GM12878 (cell line): ENCODE results near the gene TACC2. TPM values are rescaled to one million over a fixed set of nuclear protein-coding genes. Genes with fewer than 3 reads are reported as not detected.

Experiments used
- ATAC-seq: fragments of 200-7000 bp; cut with Tn5 transposase; 3 replicates; pipeline ENCODE4 v1.9.1; 2020; ENCODE audit warnings: mild to moderate bottlenecking, moderate library complexity
- BruUV-seq: library from RNA; stranded (reverse); fragments of 400-500 nt; replicated peaks from 2 replicates; lab custom pipeline; 2021; lab: Mats Ljungman, UMichigan
- CTCF ChIA-PET: fragments of 300-600 bp; sonication (Branson Sonifier 250); formaldehyde crosslinking; extraction: SDS; loops from one replicate; lab custom pipeline; 2021; ENCODE audit warnings: inconsistent platforms; lab: Yijun Ruan, JAX
- POLR2A ChIA-PET: fragments of 350-600 bp; formaldehyde crosslinking; extraction: SDS; loops from one replicate; lab custom pipeline; 2021; ENCODE audit warnings: inconsistent platforms; lab: Charles Lee
- RAD21 ChIA-PET: fragments of 300-600 bp; sonication (Branson Sonifier 250); formaldehyde crosslinking; loops from one replicate; lab custom pipeline; 2023; ENCODE audit warnings: antibody characterized with exemption; ENCODE audit not compliant: unreplicated experiment; lab: Charles Lee
- SMC1A ChIA-PET: fragments of 300-600 bp; sonication (Branson Sonifier 250); formaldehyde crosslinking; loops from one replicate; lab custom pipeline; 2023; ENCODE audit not compliant: unreplicated experiment, uncharacterized antibody; lab: Charles Lee
- DNase-seq: peaks from one replicate; pipeline ENCODE4 v3.0.0-alpha.2; 2011; ENCODE audit warnings: low read depth, low spot score
- FAIRE-seq: peaks from 3 replicates; lab custom pipeline; 2011; peaks lifted over from hg19 to GRCh38; lab: Jason Lieb, UNC
- H2AFZ ChIP-seq: 2 replicates; pipeline ENCODE4 v1.6.0; 2011; ENCODE audit warnings: low read depth, low read length, control low read depth; ENCODE audit not compliant: control insufficient read depth
- H3K27ac ChIP-seq: 2 replicates; pipeline ENCODE4 v1.5.1; 2011; ENCODE audit warnings: control low read depth; ENCODE audit not compliant: control insufficient read depth, insufficient read depth
- H3K27me3 ChIP-seq, 2 experiments: replicated peaks in 1 of 2; 2 replicates each; pipeline versions ENCODE4 v1.6.0 to v1.6.1; 2011; ENCODE audit warnings: low read length in 1 of 2; ENCODE audit not compliant: control insufficient read depth in 2 of 2, insufficient read depth in 2 of 2
- H3K36me3 ChIP-seq, 2 experiments: 2 replicates each; pipeline ENCODE4 v1.5.1; 2011; ENCODE audit warnings: low read length in 1 of 2; ENCODE audit not compliant: control insufficient read depth in 2 of 2, insufficient read depth in 2 of 2
- H3K4me1 ChIP-seq: 2 replicates; pipeline ENCODE4 v1.6.1; 2011; ENCODE audit warnings: mild to moderate bottlenecking, low read length, moderate library complexity, mixed read lengths; ENCODE audit not compliant: control insufficient read depth, insufficient read depth
- H3K4me2 ChIP-seq: 2 replicates; pipeline ENCODE4 v1.6.0; 2011; ENCODE audit warnings: control low read depth; ENCODE audit not compliant: control insufficient read depth, insufficient read depth
- H3K4me3 ChIP-seq: fragments of 200-600 bp; sonication (generic); 2 replicates; pipeline ENCODE4 v1.5.1; 2016
- H3K79me2 ChIP-seq: 2 replicates; pipeline ENCODE4 v1.6.0; 2011; ENCODE audit warnings: low read length; ENCODE audit not compliant: control insufficient read depth, insufficient read depth
- H3K9ac ChIP-seq: 2 replicates; pipeline ENCODE4 v1.8.0; 2011; ENCODE audit warnings: low read length, control low read depth, mixed read lengths; ENCODE audit not compliant: control insufficient read depth, insufficient read depth
- H3K9me3 ChIP-seq: replicated peaks from 3 replicates; pipeline ENCODE4 v1.5.1; 2011; ENCODE audit warnings: mild to moderate bottlenecking, low read length; ENCODE audit not compliant: control insufficient read depth, insufficient read depth
- H4K20me1 ChIP-seq: 2 replicates; pipeline ENCODE4 v1.6.0; 2011; ENCODE audit not compliant: control insufficient read depth, insufficient read depth
- BRCA1 ChIP-seq: IDR thresholded peaks from 2 replicates; pipeline ENCODE4 v1.6.1; 2011; ENCODE audit warnings: low read depth, low read length, improper control_type of control experiment
- CBX3 ChIP-seq: fragments of 200-600 bp; sonication (generic); IDR thresholded peaks from 2 replicates; pipeline ENCODE4 v1.6.1; 2016; ENCODE audit warnings: low read depth, borderline replicate concordance
- CREB1 ChIP-seq: IDR thresholded peaks from 2 replicates; pipeline ENCODE4 v1.6.1; 2012; ENCODE audit warnings: low read depth, mild to moderate bottlenecking, inconsistent platforms
- E2F8 ChIP-seq: fragments of 450-650 bp; IDR thresholded peaks from 2 replicates; pipeline ENCODE4 v1.6.1; 2018; ENCODE audit warnings: mild to moderate bottlenecking, low read depth, moderate library complexity; ENCODE audit not compliant: partially characterized antibody
- EGR1 ChIP-seq, 2 experiments: IDR thresholded peaks; 1 replicate in 1 of 2; 2 replicates in 1 of 2; pipeline ENCODE4 v1.6.1; 2011 to 2012; ENCODE audit warnings: low read depth in 2 of 2, low read length in 2 of 2, borderline replicate concordance in 1 of 2, mild to moderate bottlenecking in 1 of 2, moderate library complexity in 1 of 2
- EZH2 ChIP-seq: IDR thresholded peaks from 2 replicates; pipeline ENCODE4 v1.6.1; 2012; ENCODE audit warnings: low read depth, mild to moderate bottlenecking, control low read depth, inconsistent platforms, low read length, borderline replicate concordance; ENCODE audit not compliant: control insufficient read depth
- HDAC2 ChIP-seq: fragments of 200-600 bp; sonication (generic); IDR thresholded peaks from 2 replicates; pipeline ENCODE4 v1.6.1; 2017
- IRF4 ChIP-seq: IDR thresholded peaks from 2 replicates; pipeline ENCODE4 v1.6.1; 2011; ENCODE audit warnings: low read depth, low read length
- MEF2B ChIP-seq: fragments of 450-650 bp; IDR thresholded peaks from 2 replicates; pipeline ENCODE4 v1.6.1; 2018; ENCODE audit warnings: mild to moderate bottlenecking, moderate library complexity; ENCODE audit not compliant: partially characterized antibody, poor library complexity, severe bottlenecking
- POLR2AphosphoS2 ChIP-seq: IDR thresholded peaks from 2 replicates; pipeline ENCODE4 v1.6.1; 2011; ENCODE audit warnings: low read depth, mild to moderate bottlenecking, low read length, improper control_type of control experiment, moderate library complexity
- RAD21 ChIP-seq: IDR thresholded peaks from 2 replicates; pipeline ENCODE4 v1.6.1; 2011; ENCODE audit warnings: mild to moderate bottlenecking, low read depth, low read length, moderate library complexity; ENCODE audit not compliant: insufficient read depth
- RAD51 ChIP-seq: fragments of 450-650 bp; IDR thresholded peaks from 2 replicates; pipeline ENCODE4 v1.6.1; 2016; ENCODE audit warnings: moderate library complexity, mild to moderate bottlenecking, inconsistent platforms
- RB1 ChIP-seq: fragments of 450-650 bp; formaldehyde crosslinking; IDR thresholded peaks from 2 replicates; pipeline ENCODE4 v1.6.1; 2017; ENCODE audit warnings: mild to moderate bottlenecking, borderline replicate concordance
- RBBP5 ChIP-seq: fragments of 200-600 bp; sonication (generic); conservative IDR thresholded peaks from 2 replicates; pipeline ENCODE4 v1.6.1; 2016
- RELA ChIP-seq: fragments of 450-650 bp; IDR thresholded peaks from 2 replicates; pipeline ENCODE4 v1.8.0; 2014; ENCODE audit warnings: borderline replicate concordance; ENCODE audit not compliant: partially characterized antibody
- RUNX3 ChIP-seq: IDR thresholded peaks from 2 replicates; pipeline ENCODE4 v1.6.1; 2012; ENCODE audit warnings: low read length, inconsistent platforms
- SP1 ChIP-seq: IDR thresholded peaks from one replicate; pipeline ENCODE4 v1.6.1; 2011; ENCODE audit warnings: low read depth, low read length
- SPI1 ChIP-seq: IDR thresholded peaks from 2 replicates; pipeline ENCODE4 v1.6.1; 2011; ENCODE audit warnings: low read depth, mild to moderate bottlenecking, low read length, moderate library complexity, borderline replicate concordance; ENCODE audit not compliant: insufficient read depth
- ZBED1 ChIP-seq: IDR thresholded peaks from 2 replicates; pipeline ENCODE4 v1.6.1; 2016; ENCODE audit warnings: borderline replicate concordance
- ZNF207 ChIP-seq: fragments of 450-650 bp; IDR thresholded peaks from 2 replicates; pipeline ENCODE4 v1.6.1; 2014; ENCODE audit warnings: antibody characterized with exemption, mild to moderate bottlenecking, borderline replicate concordance
- WGBS: methylation state at CpG from one replicate; pipeline ENCODE4 v1.1.6; 2016; ENCODE audit warnings: low lambda C conversion rate; ENCODE audit not compliant: insufficient replicate concordance, insufficient coverage; ENCODE audit errors: missing lambda C conversion rate; 5-methylcytosine and 5-hydroxymethylcytosine counted together
- in situ Hi-C: fragments of 300-500 bp; cut with MboI; formaldehyde crosslinking; loops from 9 replicates; pipeline ENCODE4 v1.14.3; 2018; ENCODE audit warnings: mixed read lengths
- intact Hi-C: fragments of 100-400 bp; cut with micrococcal nuclease; formaldehyde crosslinking; loops from one replicate; pipeline ENCODE4 v1.14.2; 2022; ENCODE audit not compliant: unreplicated experiment
- polyA plus RNA-seq, 11 experiments: library from polyadenylated mRNA; depleted of rRNA in 4 of 11; unstranded in 6 of 11; stranded (reverse) in 5 of 11; fragments of >200 nt; fragmentation: Nextera tagmentation in 4 of 11; fragmentation: Illumina TruSeq in 1 of 11; extraction: Ambion mirVana in 4 of 11; extraction: Trizol in 1 of 11; gene quantifications; 1 replicate in 1 of 11; 2 replicates in 10 of 11; pipeline versions ENCODE4 v1.2.1 to v1.2.3, GENCODE V29; 2011 to 2016; ENCODE audit warnings: inconsistent platforms in 2 of 11, missing spikeins in 2 of 11, low read depth in 1 of 11
- total RNA-seq, 4 experiments: library from RNA; depleted of rRNA in 3 of 4; stranded (reverse); fragments of >200 nt in 3 of 4; fragmentation: Illumina TruSeq in 1 of 4; extraction: Trizol in 1 of 4; gene quantifications; 2 replicates each; pipeline versions ENCODE4 v1.2.1 to v1.2.3, GENCODE V29; 2013 to 2021

TACC2 gene
- total and polyA plus RNA-seq, 10 of the 15 experiments (the other 5 are each of a cell fraction or from before 2014, with no cell fraction given): 0.07 to 0.64 (median 0.13) TPM; not detected in 5

- TF ChIP-seq CBX3 (no peak), RB1 (no peak), ZNF207 (no peak)
Observed at GRCh38 chr10:122224159-122224558, 235.2 kb downstream of the TACC2 start (continued).

- BruUV-seq: no TSS peak
- ATAC-seq (no peak), DNase-seq (no peak)
- Histone ChIP-seq H3K4me3 (no peak overlapping the region), H3K36me3 (no peaks in the 10 kb centered on the region)
- WGBS: 13% methylated on average over 9 of the region's 9 CpGs
- RAD21 ChIA-PET: no interaction called here
- TF ChIP-seq POLR2AphosphoS2 (no peak), EZH2 (no peak), RUNX3 (no peak), ZBED1 (no peak), RELA (no peak), EGR1 (IDR thresholded peaks at IDR 0.05; ENCODE audit: borderline replicate concordance in 1 of 2, low read depth in 2 of 2, low read length in 2 of 2) (no peak), RBBP5 (no peak), ZNF207 (no peak), HDAC2 (no peak), IRF4 (no peak), SP1 (no peak), MEF2B (no peak), CREB1 (no peak), E2F8 (no peak), BRCA1 (no peak), RAD21 (no peak), RAD51 (no peak), SPI1 (no peak)
- TF ChIP-seq, all 136 proteins: peak for 0
- peaks cover 0 to 1% of the 10 kb centered on the region in 2 experiments; a peak in 2 of 4 replicates for H3K27me3 ChIP-seq
- no peak overlapping the region for H3K9ac ChIP-seq
- in situ Hi-C loops (no loop called here), intact Hi-C loops (no loop called here)
- no peak overlapping the region for H2AFZ ChIP-seq
- H3K4me1 ChIP-seq: no peaks in the 10 kb centered on the region
- ChIA-PET POLR2A (no interaction called here), CTCF (no interaction called here), SMC1A (interaction anchor here (0.6 kb wide), 1 partner anchor 27 kb away, joined by 3 read pairs; no protein-coding TSS in a partner anchor)
- H4K20me1 ChIP-seq: no peaks in the 10 kb centered on the region
- H3K27ac ChIP-seq: no peak overlapping the region
- H3K4me2 ChIP-seq: no peak overlapping the region
- FAIRE-seq: no peak
- no peaks in the 10 kb centered on the region for H3K9me3 ChIP-seq
- no peaks in the 10 kb centered on the region for H3K79me2 ChIP-seq
Observed at GRCh38 chr10:122225330-122225729, 236.4 kb downstream of the TACC2 start.
